H1 (cell line): ENCODE data around the gene ZNF771. TPM values are rescaled to one million over a fixed set of nuclear protein-coding genes. Genes with fewer than 3 reads are reported as not detected.
"Not testable (repeated sequence)": the region's sequence is repeated elsewhere in the genome, so short reads cannot be mapped to it uniquely, and the experiment has no call there.

Experiments used
- CTCF ChIA-PET: fragments of 300-600 bp; sonication (Branson Sonifier 250); formaldehyde crosslinking; loops from one replicate; lab custom pipeline; 2021; ENCODE audit not compliant: partially characterized antibody; lab: Charles Lee
- POLR2A ChIA-PET: fragments of 300-600 bp; sonication (Branson Sonifier 250); formaldehyde crosslinking; loops from one replicate; lab custom pipeline; 2021; ENCODE audit warnings: inconsistent platforms; ENCODE audit not compliant: partially characterized antibody; lab: Charles Lee
- DNase-seq, 2 experiments: peaks; one replicate each; pipeline versions ENCODE4 v3.0.0 to v3.0.0-alpha.2; 2010 to 2022; ENCODE audit warnings: low spot score in 2 of 2, low read depth in 1 of 2, mixed read lengths in 1 of 2
- FAIRE-seq: peaks from 2 replicates; lab custom pipeline; 2011; peaks lifted over from hg19 to GRCh38; lab: Jason Lieb, UNC
- H2AFZ ChIP-seq: 2 replicates; pipeline ENCODE4 v1.8.1; 2012; ENCODE audit warnings: low read length, inconsistent platforms
- H2AK5ac ChIP-seq: 2 replicates; pipeline ENCODE4 v1.6.1; 2013; ENCODE audit warnings: low read depth, low read length
- H2BK120ac ChIP-seq: replicated peaks from 2 replicates; pipeline ENCODE3; 2013; ENCODE audit warnings: low read depth, low read length, inconsistent platforms
- H2BK12ac ChIP-seq: 2 replicates; pipeline ENCODE4 v1.6.1; 2013; ENCODE audit warnings: low read depth, low read length
- H2BK15ac ChIP-seq: 2 replicates; pipeline ENCODE4 v1.6.1; 2013; ENCODE audit warnings: low read length
- H2BK20ac ChIP-seq: 2 replicates; pipeline ENCODE4 v1.6.1; 2013; ENCODE audit warnings: low read length
- H2BK5ac ChIP-seq: 2 replicates; pipeline ENCODE4 v1.6.1; 2013; ENCODE audit warnings: low read depth, low read length
- H3K14ac ChIP-seq: 2 replicates; pipeline ENCODE4 v1.6.1; 2013; ENCODE audit warnings: inconsistent platforms; ENCODE audit not compliant: insufficient read length
- H3K18ac ChIP-seq: 2 replicates; pipeline ENCODE4 v1.6.1; 2013; ENCODE audit warnings: low read length; ENCODE audit errors: extremely low read depth
- H3K23ac ChIP-seq: 2 replicates; pipeline ENCODE4 v1.6.1; 2013; ENCODE audit warnings: inconsistent platforms; ENCODE audit not compliant: insufficient read length
- H3K23me2 ChIP-seq: 2 replicates; pipeline ENCODE4 v1.6.1; 2013; ENCODE audit warnings: low read depth, low read length
- H3K27ac ChIP-seq: 2 replicates; pipeline ENCODE4 v1.6.1; 2011; ENCODE audit warnings: low read depth, low read length, inconsistent platforms
- H3K27me3 ChIP-seq, 4 experiments: replicated peaks in 1 of 4; 1 replicate in 1 of 4; 2 replicates in 3 of 4; pipeline versions ENCODE4 v1.6.1 to v1.8.1; 2011 to 2013; ENCODE audit warnings: low read length in 3 of 4, mild to moderate bottlenecking in 3 of 4, inconsistent platforms in 2 of 4, mixed read lengths in 2 of 4, moderate library complexity in 1 of 4; ENCODE audit not compliant: control insufficient read depth in 3 of 4, insufficient read depth in 3 of 4; ENCODE audit errors: extremely low read depth in 1 of 4
- H3K36me3 ChIP-seq, 4 experiments: 2 replicates each; pipeline versions ENCODE4 v1.6.1 to v1.8.1; 2011 to 2013; ENCODE audit warnings: mild to moderate bottlenecking in 4 of 4, low read length in 3 of 4, moderate library complexity in 2 of 4, control low read depth in 1 of 4, inconsistent platforms in 1 of 4; ENCODE audit not compliant: insufficient read depth in 4 of 4, control insufficient read depth in 2 of 4
- H3K4ac ChIP-seq: replicated peaks from 2 replicates; pipeline ENCODE3; 2013; ENCODE audit warnings: low read length, low read depth, mixed read lengths, inconsistent platforms; ENCODE audit not compliant: insufficient read length
- H3K4me1 ChIP-seq, 4 experiments: replicated peaks in 1 of 4; 1 replicate in 1 of 4; 2 replicates in 3 of 4; pipeline versions ENCODE4 v1.6.1 to v1.8.1; 2011 to 2013; ENCODE audit warnings: low read length in 3 of 4, inconsistent platforms in 2 of 4, mixed read lengths in 1 of 4; ENCODE audit not compliant: insufficient read depth in 4 of 4, control insufficient read depth in 3 of 4
- H3K4me2 ChIP-seq, 2 experiments: 2 replicates each; pipeline versions ENCODE4 v1.6.1 to v1.8.1; 2011 to 2013; ENCODE audit warnings: low read depth in 2 of 2, low read length in 2 of 2, control low read depth in 1 of 2, inconsistent platforms in 1 of 2, mild to moderate bottlenecking in 1 of 2; ENCODE audit not compliant: insufficient read depth in 1 of 2
- H3K4me3 ChIP-seq, 4 experiments: fragments of 200-600, 300-600 bp in 1 of 4; sonication (generic), shearing (Covaris generic), sonication (Bioruptor Twin) in 1 of 4; 2 replicates each; pipeline versions ENCODE4 v1.5.1 to v1.8.1; 2011 to 2016; ENCODE audit warnings: low read length in 4 of 4, low read depth in 3 of 4, control low read depth in 2 of 4, inconsistent platforms in 2 of 4, mild to moderate bottlenecking in 2 of 4, mixed read lengths in 1 of 4, moderate library complexity in 1 of 4; ENCODE audit not compliant: insufficient read depth in 2 of 4; ENCODE audit errors: extremely low read depth in 1 of 4
- H3K56ac ChIP-seq: replicated peaks from 2 replicates; pipeline ENCODE3; 2013; ENCODE audit warnings: low read depth, mild to moderate bottlenecking, mixed read lengths, low read length, inconsistent platforms; ENCODE audit not compliant: insufficient read length
- H3K79me1 ChIP-seq: 2 replicates; pipeline ENCODE4 v1.6.1; 2013; ENCODE audit warnings: low read depth, low read length, control low read depth
- H3K79me2 ChIP-seq, 2 experiments: 2 replicates each; pipeline versions ENCODE4 v1.6.1 to v1.8.1; 2012 to 2013; ENCODE audit warnings: low read length in 2 of 2, mild to moderate bottlenecking in 2 of 2, inconsistent platforms in 1 of 2; ENCODE audit not compliant: insufficient read depth in 2 of 2, control insufficient read depth in 1 of 2
- H3K9ac ChIP-seq, 4 experiments: replicated peaks in 1 of 4; 1 replicate in 1 of 4; 2 replicates in 3 of 4; pipeline versions ENCODE4 v1.6.1 to v1.8.1; 2011 to 2013; ENCODE audit warnings: low read depth in 3 of 4, low read length in 3 of 4, control low read depth in 2 of 4, mild to moderate bottlenecking in 2 of 4, moderate library complexity in 2 of 4, inconsistent platforms in 1 of 4; ENCODE audit errors: extremely low read depth in 1 of 4
- H3K9me3 ChIP-seq, 2 experiments: 2 replicates each; pipeline versions ENCODE4 v1.6.1 to v1.8.1; 2012 to 2013; ENCODE audit warnings: mild to moderate bottlenecking in 2 of 2, moderate library complexity in 2 of 2, control low read depth in 1 of 2, inconsistent platforms in 1 of 2, low read depth in 1 of 2, low read length in 1 of 2, mixed read lengths in 1 of 2; ENCODE audit not compliant: insufficient read depth in 2 of 2
- H4K20me1 ChIP-seq, 2 experiments: replicated peaks in 1 of 2; 2 replicates each; pipeline versions ENCODE3 to v1.8.1; 2011 to 2013; ENCODE audit warnings: inconsistent platforms in 2 of 2, low read length in 2 of 2, mild to moderate bottlenecking in 1 of 2; ENCODE audit not compliant: insufficient read depth in 2 of 2, control insufficient read depth in 1 of 2
- H4K5ac ChIP-seq: 2 replicates; pipeline ENCODE4 v1.6.1; 2013; ENCODE audit warnings: low read length, low read depth, mixed read lengths, inconsistent platforms; ENCODE audit not compliant: insufficient read length
- H4K8ac ChIP-seq: 2 replicates; pipeline ENCODE4 v1.8.0; 2013; ENCODE audit warnings: mild to moderate bottlenecking, moderate library complexity, low read length, inconsistent platforms; ENCODE audit not compliant: insufficient read depth; ENCODE audit errors: extremely low read depth
- H4K91ac ChIP-seq: replicated peaks from 2 replicates; pipeline ENCODE3; 2013; ENCODE audit warnings: low read length, mixed read lengths, inconsistent platforms; ENCODE audit not compliant: insufficient read length
- WGBS, 2 experiments: shearing (Covaris generic) in 1 of 2; methylation state at CpG; one replicate each; pipeline versions ENCODE4 v1.1.6 to v1.1.7; 2013 to 2015; ENCODE audit warnings: low lambda C conversion rate in 2 of 2, mixed read lengths in 2 of 2, inconsistent platforms in 1 of 2, low coverage in 1 of 2, missing lambda C conversion rate in 1 of 2; ENCODE audit not compliant: insufficient replicate concordance in 2 of 2, insufficient coverage in 1 of 2, insufficient read length in 1 of 2; ENCODE audit errors: extremely low coverage in 1 of 2, missing lambda C conversion rate in 1 of 2; 5-methylcytosine and 5-hydroxymethylcytosine counted together
- polyA plus RNA-seq, 7 experiments: library from polyadenylated mRNA; depleted of rRNA in 3 of 7; stranded (reverse) in 5 of 7; unstranded in 2 of 7; fragments of >200 nt in 5 of 7; fragments of 200-250 nt in 2 of 7; gene quantifications; 1 replicate in 5 of 7; 2 replicates in 1 of 7; 4 replicates in 1 of 7; pipeline versions ENCODE4 v1.2.1 to v1.2.3, GENCODE V29; 2011 to 2013; ENCODE audit warnings: missing spikeins in 2 of 7, mixed read lengths in 2 of 7
- total RNA-seq: library from RNA; stranded (reverse); fragmentation: NEBNext Ultra II Directional; extraction: Animal tissue kit (Norgen Biotek cat#: 25700); gene quantifications from 2 replicates; pipeline ENCODE4 v1.2.1, GENCODE V29; 2021

ZNF771 gene
- total and polyA plus RNA-seq, 2 of the 8 experiments (the other 6 are each of a cell fraction or from before 2014, with no cell fraction given) = 10.6 to 15.7 TPM

DNA sequence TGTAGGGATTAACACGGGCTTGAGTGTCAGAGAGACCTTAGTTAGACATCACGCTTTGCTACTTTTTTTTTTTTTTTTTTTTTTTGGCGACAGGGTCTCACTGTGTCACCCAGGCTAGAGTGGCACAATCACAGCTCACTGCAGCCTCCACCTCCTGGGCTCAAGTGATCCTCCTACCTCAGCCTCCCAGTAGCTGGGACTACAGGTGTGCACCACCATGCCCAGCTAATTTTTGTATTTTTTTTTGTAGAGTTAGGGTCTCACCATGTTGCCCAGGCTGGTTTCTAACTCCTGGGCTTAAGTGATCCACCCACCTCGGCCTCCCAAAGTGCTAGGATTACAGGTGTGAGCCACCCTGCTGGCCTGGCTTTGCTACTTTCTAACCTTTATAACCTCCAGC is 10.8 kb upstream of the ZNF771 start:
- not testable (repeated sequence) for H4K5ac ChIP-seq, H3K9ac ChIP-seq, H2AK5ac ChIP-seq, H3K27me3 ChIP-seq, H4K8ac ChIP-seq, FAIRE-seq, H3K9me3 ChIP-seq, DNase-seq, H2BK12ac ChIP-seq, H2AFZ ChIP-seq, H3K27ac ChIP-seq, H3K56ac ChIP-seq, H4K91ac ChIP-seq, H2BK5ac ChIP-seq, H2BK120ac ChIP-seq, H3K79me1 ChIP-seq, H3K23ac ChIP-seq, H2BK15ac ChIP-seq, H3K4ac ChIP-seq, H3K18ac ChIP-seq, H3K14ac ChIP-seq, H2BK20ac ChIP-seq
- Histone ChIP-seq H4K20me1 (peaks cover 12 to 17% of the 10 kb centered on the region in 2 experiments), H3K79me2 (peaks cover 5 to 21% of the 10 kb centered on the region in 2 experiments; a peak in 2 of 4 replicates), H3K4me1 (peaks cover 0 to 15% (median 9%) of the 10 kb centered on the region in 4 experiments; a peak in 6 of 7 replicates), H3K36me3 (peaks cover 4 to 21% (median 14%) of the 10 kb centered on the region in 4 experiments; a peak in 6 of 8 replicates), H3K4me2 (peak overlapping the region; percentile 93 to 94), H3K4me3 (peak overlapping the region; percentile 72 to 98 (median 92); a peak in 7 of 8 replicates), H3K23me2 (peaks cover 11% of the 10 kb centered on the region; the same call in 1 of the 2 replicates)
- POLR2A ChIA-PET = interaction anchor here (0.6 to 12.6 kb wide), 10 partner anchors 10 to 212 kb away, joined by 4 to 151 read pairs (median 8); partner anchors contain the start of genes CD2BP2, MYL11, SEPTIN1 and TBC1D10B
- 74% methylated on average over 3 of the region's 4 CpGs; no CpG with 5 or more reads in 1 of the 2 experiments for WGBS, 2 experiments
- CTCF ChIA-PET = interaction anchor here (0.6 to 2.4 kb wide), 11 partner anchors 11 to 219 kb away, joined by 3 to 20 read pairs (median 5); partner anchors contain the start of gene ZNF771
